Panc1 (cell line): ENCODE results near the gene MOSMO. TPM values are rescaled to one million over a fixed set of nuclear protein-coding genes. Genes with fewer than 3 reads are reported as not detected.

Experiments
- ATAC-seq: fragments of 200-7000 bp; cut with Tn5 transposase; 2 replicates; pipeline ENCODE4 v1.9.1; 2020; ENCODE audit warnings: mild to moderate bottlenecking, moderate library complexity
- BruUV-seq: library from RNA; stranded (reverse); fragments of 400-500 nt; replicated peaks from 2 replicates; lab custom pipeline; 2021; lab: Mats Ljungman, UMichigan
- CTCF ChIA-PET: fragments of 300-600 bp; sonication (Branson Sonifier 250); formaldehyde crosslinking; loops from one replicate; lab custom pipeline; 2022; ENCODE audit warnings: antibody characterized with exemption; lab: Charles Lee
- POLR2A ChIA-PET: fragments of 300-600 bp; sonication (Branson Sonifier 250); formaldehyde crosslinking; loops from one replicate; lab custom pipeline; 2022; ENCODE audit warnings: antibody characterized with exemption; lab: Charles Lee
- DNase-seq: peaks from one replicate; pipeline ENCODE4 v3.0.0-alpha.2; 2010; ENCODE audit warnings: low read depth, low spot score
- H3K27ac ChIP-seq: 2 replicates; pipeline ENCODE4 v1.5.1; 2011; ENCODE audit warnings: mild to moderate bottlenecking, low read length, inconsistent platforms
- H3K27me3 ChIP-seq: fragments of 200-500 bp; sonication (Bioruptor generic); 2 replicates; pipeline ENCODE4 v1.6.0; 2014; ENCODE audit warnings: low read length, inconsistent platforms; ENCODE audit not compliant: control insufficient read depth, insufficient read depth
- H3K36me3 ChIP-seq: fragments of 200-500 bp; sonication (Bioruptor generic); 2 replicates; pipeline ENCODE4 v1.5.1; 2014; ENCODE audit warnings: inconsistent platforms, mild to moderate bottlenecking, low read length, moderate library complexity; ENCODE audit not compliant: control insufficient read depth, insufficient read depth
- H3K4me1 ChIP-seq: 2 replicates; pipeline ENCODE4 v1.5.1; 2011; ENCODE audit warnings: inconsistent platforms, mild to moderate bottlenecking, low read length, moderate library complexity; ENCODE audit not compliant: control insufficient read depth, insufficient read depth
- H3K4me3 ChIP-seq, 2 experiments: 2 replicates each; pipeline ENCODE4 v1.5.1; 2011 to 2012; ENCODE audit warnings: low read depth in 2 of 2, low read length in 2 of 2, mild to moderate bottlenecking in 2 of 2, inconsistent platforms in 1 of 2, moderate library complexity in 1 of 2
- H3K9me3 ChIP-seq: fragments of 200-500 bp; sonication (Bioruptor generic); 2 replicates; pipeline ENCODE4 v1.5.1; 2014; ENCODE audit warnings: low read depth, mild to moderate bottlenecking, inconsistent platforms, low read length, moderate library complexity; ENCODE audit not compliant: control insufficient read depth, insufficient read depth
- CTCF ChIP-seq: fragments of 450-650 bp; IDR thresholded peaks from 2 replicates; pipeline ENCODE4 v1.5.1; 2017; ENCODE audit warnings: mild to moderate bottlenecking
- POLR2AphosphoS5 ChIP-seq: IDR thresholded peaks from 2 replicates; pipeline ENCODE4 v1.6.1; 2012; ENCODE audit warnings: mild to moderate bottlenecking, low read depth, low read length, moderate library complexity
- REST ChIP-seq, 2 experiments: IDR thresholded peaks; 2 replicates each; pipeline ENCODE4 v1.6.1; 2011 to 2012; ENCODE audit warnings: low read depth in 2 of 2, control low read depth in 1 of 2, low read length in 1 of 2, mild to moderate bottlenecking in 1 of 2, moderate library complexity in 1 of 2; ENCODE audit not compliant: insufficient read depth in 1 of 2
- SIN3A ChIP-seq: IDR thresholded peaks from 2 replicates; pipeline ENCODE4 v1.6.1; 2012; ENCODE audit warnings: low read depth, mild to moderate bottlenecking, low read length, moderate library complexity, borderline replicate concordance; ENCODE audit not compliant: insufficient read depth
- TCF7L2 ChIP-seq: IDR thresholded peaks from 2 replicates; pipeline ENCODE4 v1.6.1; 2011; ENCODE audit warnings: mild to moderate bottlenecking, low read depth, low read length, inconsistent platforms
- in situ Hi-C: cut with HindIII; loops from 2 replicates; pipeline ENCODE4 v1.10.0; 2016; ENCODE audit warnings: low sequenced_read_pairs, low pct_unique_long_range_greater_than_20kb
- intact Hi-C: fragments of 100-400 bp; cut with micrococcal nuclease; formaldehyde crosslinking; loops from one replicate; pipeline ENCODE4 v1.10.0; 2022; ENCODE audit not compliant: unreplicated experiment
- total RNA-seq: library from RNA; stranded (reverse); gene quantifications from one replicate; pipeline ENCODE4 v1.2.1, GENCODE V29; 2021; ENCODE audit not compliant: unreplicated experiment

MOSMO gene
- total RNA-seq, 1 experiment from 2014 or later, result 20.6 TPM

GRCh38 chr16:22063888-22064467 is 56.1 kb downstream of the MOSMO start:
- H3K36me3 ChIP-seq, result no peaks in the 10 kb centered on the region
- no peak overlapping the region for H3K27ac ChIP-seq
- CTCF ChIA-PET, result interaction anchor here (0.6 to 1.2 kb wide), 2 partner anchors 35 kb away, joined by 5 to 7 read pairs; no protein-coding TSS in a partner anchor
- POLR2A ChIA-PET, result no interaction called here
- H3K27me3 ChIP-seq, result no peaks in the 10 kb centered on the region
- TF ChIP-seq SIN3A (no peak), TCF7L2 (no peak), CTCF (no peak), POLR2AphosphoS5 (no peak), REST (IDR thresholded peaks at IDR 0.05; ENCODE audit: insufficient read depth in 1 of 2, low read depth in 2 of 2, low read length in 1 of 2) (no peak)
- peaks cover 18% of the 10 kb centered on the region; the same call in 1 of the 2 replicates for H3K9me3 ChIP-seq
- no peak overlapping the region for H3K4me3 ChIP-seq
- DNase-seq (no peak), ATAC-seq (no peak)
- no TSS peak for BruUV-seq
- H3K4me1 ChIP-seq, result no peaks in the 10 kb centered on the region
- intact Hi-C loops (no loop called here), in situ Hi-C loops (no loop called here)

- H3K4me1 ChIP-seq, result peaks cover under 1% of the 10 kb centered on the region
- intact Hi-C loops, result no loop called here
- ChIA-PET POLR2A (no interaction called here), CTCF (interaction anchor here (0.5 to 1.2 kb wide), 2 partner anchors 34 to 46 kb away, joined by 3 to 7 read pairs; no protein-coding TSS in a partner anchor)
- no peak for DNase-seq
- no peaks in the 10 kb centered on the region for H3K27me3 ChIP-seq
- H3K27ac ChIP-seq, result no peak overlapping the region
- no peak overlapping the region for H3K4me3 ChIP-seq
- H3K36me3 ChIP-seq, result no peaks in the 10 kb centered on the region
- TF ChIP-seq TCF7L2 (no peak), SIN3A (no peak)
- in situ Hi-C loops, result no loop called here
- H3K9me3 ChIP-seq, result peaks cover 18% of the 10 kb centered on the region; the same call in 1 of the 2 replicates
- BruUV-seq, result no TSS peak
- no peak for ATAC-seq
These were observed 57.3 kb downstream of the MOSMO start for GRCh38 chr16:22065252-22065651.
